ENCODE measurements around the gene COMTD1. TPM values are rescaled to one million over a fixed set of nuclear protein-coding genes. Genes with fewer than 3 reads are reported as not detected.

COMTD1 gene
- total and polyA plus RNA-seq, 10 of the 15 experiments (the other 5 are each of a cell fraction or from before 2014, with no cell fraction given), result 0.39 to 64.3 (median 26.0) TPM

- H3K36me3 ChIP-seq (ENCODE audit: control insufficient read depth in 2 of 2, insufficient read depth in 2 of 2, low read length in 1 of 2), result no peaks in the 10 kb centered on the region
- POLR2A ChIA-PET, result no interaction called here
- in situ Hi-C loops (cut with MboI) (no loop called here), intact Hi-C loops (cut with micrococcal nuclease; ENCODE audit: unreplicated experiment) (no loop called here)
- SMC1A ChIA-PET (ENCODE audit: uncharacterized antibody, unreplicated experiment), result interaction anchor here (1.2 kb wide), 1 partner anchor 16 kb away, joined by 4 read pairs; no protein-coding TSS in a partner anchor
- no peak overlapping the region for H3K9ac ChIP-seq (ENCODE audit: control insufficient read depth, insufficient read depth, low read length)
- H4K20me1 ChIP-seq (ENCODE audit: control insufficient read depth, insufficient read depth), result no peaks in the 10 kb centered on the region; the same call in 1 of the 2 replicates
- ATAC-seq (no peak), FAIRE-seq (no peak), DNase-seq (ENCODE audit: low read depth, low spot score) (no peak)
- H3K27ac ChIP-seq (ENCODE audit: control insufficient read depth, insufficient read depth), result no peak overlapping the region
- no peaks in the 10 kb centered on the region for H3K79me2 ChIP-seq (ENCODE audit: control insufficient read depth, insufficient read depth, low read length)
- H2AFZ ChIP-seq (ENCODE audit: control insufficient read depth, low read depth, low read length), result no peak overlapping the region
- H3K4me3 ChIP-seq, result no peak overlapping the region
- TF ChIP-seq NFYB (IDR thresholded peaks at IDR 0.05; ENCODE audit: insufficient read depth, low read depth, low read length), result peak; percentile 47; the same call in 1 of the 2 replicates
- no peak for TF ChIP-seq NR2F1 (conservative IDR thresholded peaks at IDR 0.05)
- no peaks in the 10 kb centered on the region for H3K9me3 ChIP-seq (replicated peaks; ENCODE audit: control insufficient read depth, insufficient read depth, low read length)
- RAD21 ChIA-PET (ENCODE audit: unreplicated experiment), result no interaction called here
- H3K4me2 ChIP-seq (ENCODE audit: control insufficient read depth, insufficient read depth), result no peak overlapping the region
- no peaks in the 10 kb centered on the region for H3K4me1 ChIP-seq (ENCODE audit: control insufficient read depth, insufficient read depth, low read length)
- CTCF ChIA-PET, result interaction anchor here (0.7 to 1.3 kb wide), 4 partner anchors 9 to 1248 kb away, joined by 3 to 5 read pairs (median 4); partner anchors contain the start of gene COMTD1
- no TSS peak for BruUV-seq (replicated peaks)
- WGBS (ENCODE audit: insufficient coverage, insufficient replicate concordance, low lambda C conversion rate, missing lambda C conversion rate), result 37% methylated on average over 5 of the region's 5 CpGs
- no peaks in the 10 kb centered on the region for H3K27me3 ChIP-seq (replicated peaks in 1 of 2; ENCODE audit: control insufficient read depth in 2 of 2, insufficient read depth in 2 of 2, low read length in 1 of 2)
These were observed 33.8 kb upstream of the COMTD1 start for GRCh38 chr10:75269605-75270004.

- no TSS peak for BruUV-seq (replicated peaks)
- 91% methylated on average over 5 of the region's 5 CpGs for WGBS (ENCODE audit: insufficient coverage, insufficient replicate concordance, low lambda C conversion rate, missing lambda C conversion rate)
- no peaks in the 10 kb centered on the region for H3K36me3 ChIP-seq (ENCODE audit: control insufficient read depth in 2 of 2, insufficient read depth in 2 of 2, low read length in 1 of 2)
- no peaks in the 10 kb centered on the region for H4K20me1 ChIP-seq (ENCODE audit: control insufficient read depth, insufficient read depth)
- no peak overlapping the region for H3K9ac ChIP-seq (ENCODE audit: control insufficient read depth, insufficient read depth, low read length)
- no peaks in the 10 kb centered on the region for H3K27me3 ChIP-seq (replicated peaks in 1 of 2; ENCODE audit: control insufficient read depth in 2 of 2, insufficient read depth in 2 of 2, low read length in 1 of 2)
- H3K4me2 ChIP-seq (ENCODE audit: control insufficient read depth, insufficient read depth), result no peak overlapping the region
- no peak overlapping the region for H2AFZ ChIP-seq (ENCODE audit: control insufficient read depth, low read depth, low read length)
- TF ChIP-seq TCF7 (IDR thresholded peaks at IDR 0.05; ENCODE audit: borderline replicate concordance) (no peak), SREBF2 (IDR thresholded peaks at IDR 0.05; ENCODE audit: low read length) (no peak), JUND (IDR thresholded peaks at IDR 0.05; ENCODE audit: low read depth, low read length) (no peak), SPI1 (IDR thresholded peaks at IDR 0.05; ENCODE audit: borderline replicate concordance, insufficient read depth, low read depth, low read length) (no peak), ZNF24 (IDR thresholded peaks at IDR 0.05) (no peak)
- FAIRE-seq, result no peak
- ChIA-PET SMC1A (ENCODE audit: uncharacterized antibody, unreplicated experiment) (no interaction called here), POLR2A (no interaction called here), CTCF (no interaction called here), RAD21 (ENCODE audit: unreplicated experiment) (no interaction called here)
- no peak overlapping the region for H3K27ac ChIP-seq (ENCODE audit: control insufficient read depth, insufficient read depth)
- H3K79me2 ChIP-seq (ENCODE audit: control insufficient read depth, insufficient read depth, low read length), result no peaks in the 10 kb centered on the region
- no peak for ATAC-seq
- intact Hi-C loops (cut with micrococcal nuclease; ENCODE audit: unreplicated experiment), result no loop called here
- in situ Hi-C loops (cut with MboI), result no loop called here
- no peaks in the 10 kb centered on the region for H3K9me3 ChIP-seq (replicated peaks; ENCODE audit: control insufficient read depth, insufficient read depth, low read length)
- H3K4me3 ChIP-seq, result no peak overlapping the region
- no peak for DNase-seq (ENCODE audit: low read depth, low spot score)
- H3K4me1 ChIP-seq (ENCODE audit: control insufficient read depth, insufficient read depth, low read length), result no peaks in the 10 kb centered on the region
These were observed 31.2 kb upstream of the COMTD1 start for GRCh38 chr10:75266945-75267344.

Data from GM12878 (cell line).